K562 (cell line): ENCODE results near the gene MPHOSPH10. TPM values are rescaled to one million over a fixed set of nuclear protein-coding genes. Genes with fewer than 3 reads are reported as not detected.
A peak's percentile ranks its signal among the peaks of the same experiment; 100 is the strongest.

Source experiments
- ATAC-seq: fragments of 200-7000 bp; cut with Tn5 transposase; 3 replicates; pipeline ENCODE4 v1.9.1; 2020; ENCODE audit warnings: moderate library complexity
- BruUV-seq: library from RNA; stranded (reverse); fragments of 400-500 nt; replicated peaks from 2 replicates; lab custom pipeline; 2021; lab: Mats Ljungman, UMichigan
- CTCF ChIA-PET: fragments of 300-600 bp; formaldehyde crosslinking; extraction: SDS; loops from one replicate; lab custom pipeline; 2021; ENCODE audit warnings: low intra/inter-chr PET ratio; lab: Yijun Ruan, JAX
- POLR2A ChIA-PET: fragments of 300-600, 350-650 bp; sonication (Branson Sonifier 250); formaldehyde crosslinking; extraction: SDS; loops from one replicate; lab custom pipeline; 2021; ENCODE audit warnings: antibody characterized with exemption, inconsistent platforms; lab: Yijun Ruan, JAX
- DNase-seq, 4 experiments: peaks; one replicate each; pipeline versions ENCODE4 v3.0.0 to v3.0.0-alpha.2; 2011 to 2018; ENCODE audit warnings: low spot score in 3 of 4, mixed read lengths in 3 of 4; ENCODE audit errors: extremely low read depth in 1 of 4
- FAIRE-seq: peaks from 2 replicates; lab custom pipeline; 2011; peaks lifted over from hg19 to GRCh38; lab: Jason Lieb, UNC
- H2AFZ ChIP-seq: 2 replicates; pipeline ENCODE4 v1.6.0; 2011; ENCODE audit warnings: low read depth, low read length, control low read depth, inconsistent platforms
- H3K27ac ChIP-seq: fragments of 200-600 bp; 3 replicates; pipeline ENCODE4 v1.8.0; 2011; ENCODE audit warnings: low read depth, mild to moderate bottlenecking, control low read depth, inconsistent platforms, low read length, moderate library complexity, mixed read lengths; ENCODE audit errors: extremely low read depth
- H3K27me3 ChIP-seq, 2 experiments: fragments of 300-600 bp in 1 of 2; 2 replicates in 1 of 2; 3 replicates in 1 of 2; pipeline versions ENCODE4 v1.6.0 to v1.8.0; 2011; ENCODE audit warnings: inconsistent platforms in 2 of 2, low read length in 2 of 2, mild to moderate bottlenecking in 1 of 2, mixed read lengths in 1 of 2, moderate library complexity in 1 of 2; ENCODE audit not compliant: control insufficient read depth in 2 of 2, insufficient read depth in 2 of 2
- H3K36me3 ChIP-seq: fragments of 300-600 bp; 3 replicates; pipeline ENCODE4 v1.8.0; 2011; ENCODE audit warnings: mild to moderate bottlenecking, low read length, inconsistent platforms; ENCODE audit not compliant: control insufficient read depth, insufficient read depth
- H3K4me1 ChIP-seq, 2 experiments: fragments of 200-600 bp in 1 of 2; replicated peaks in 1 of 2; 2 replicates in 1 of 2; 3 replicates in 1 of 2; pipeline versions ENCODE4 v1.5.1 to v1.8.0; 2011; ENCODE audit warnings: inconsistent platforms in 2 of 2, low read length in 2 of 2, mild to moderate bottlenecking in 1 of 2, mixed read lengths in 1 of 2, moderate library complexity in 1 of 2; ENCODE audit not compliant: control insufficient read depth in 2 of 2, insufficient read depth in 2 of 2
- H3K4me2 ChIP-seq: 2 replicates; pipeline ENCODE4 v1.6.1; 2011; ENCODE audit warnings: low read length, control low read depth, inconsistent platforms, mixed read lengths; ENCODE audit not compliant: insufficient read depth
- H3K4me3 ChIP-seq: fragments of 200-600 bp; sonication (generic), shearing (Covaris generic); 2 replicates; pipeline ENCODE4 v1.5.1; 2016; ENCODE audit warnings: control low read depth, inconsistent platforms
- H3K79me2 ChIP-seq: fragments of 200-600 bp; 3 replicates; pipeline ENCODE4 v1.8.0; 2011; ENCODE audit warnings: low read length, inconsistent platforms; ENCODE audit not compliant: control insufficient read depth, insufficient read depth
- H3K9ac ChIP-seq, 2 experiments: 2 replicates each; pipeline versions ENCODE4 v1.6.0 to v1.6.1; 2011; ENCODE audit warnings: low read depth in 2 of 2, low read length in 2 of 2, control low read depth in 1 of 2, inconsistent platforms in 1 of 2, mild to moderate bottlenecking in 1 of 2, mixed read lengths in 1 of 2; ENCODE audit not compliant: insufficient read depth in 1 of 2
- H3K9me1 ChIP-seq: one replicate; pipeline ENCODE4 v1.6.0; 2011; ENCODE audit warnings: inconsistent platforms, mild to moderate bottlenecking, low read length, moderate library complexity; ENCODE audit not compliant: control insufficient read depth, insufficient read depth
- H3K9me3 ChIP-seq: replicated peaks from 2 replicates; pipeline ENCODE4 v1.5.1; 2011; ENCODE audit warnings: low read depth, low read length, inconsistent platforms; ENCODE audit not compliant: control insufficient read depth, insufficient read depth
- H4K20me1 ChIP-seq: replicated peaks from 2 replicates; pipeline ENCODE4 v1.6.1; 2011; ENCODE audit warnings: low read length, inconsistent platforms, mixed read lengths; ENCODE audit not compliant: control insufficient read depth, insufficient read depth
- HMGN3 ChIP-seq: IDR thresholded peaks from 2 replicates; pipeline ENCODE4 v1.6.1; 2011; ENCODE audit warnings: borderline replicate concordance, low read depth, mild to moderate bottlenecking, mixed read lengths, low read length; ENCODE audit not compliant: insufficient read length; ENCODE audit errors: extremely low read depth
- NR2C2 ChIP-seq, 2 experiments: fragments of 200-800 bp in 1 of 2; sonication (Bioruptor generic) in 1 of 2; sonication (generic) in 1 of 2; formaldehyde crosslinking in 1 of 2; IDR thresholded peaks; 2 replicates each; pipeline versions ENCODE4 v1.6.1 to v1.8.0; 2016 to 2022; ENCODE audit warnings: mild to moderate bottlenecking in 1 of 2, missing compliant biosample characterization in 1 of 2, missing genetic modification characterization in 1 of 2, missing genetic modification reagents in 1 of 2
- PHB ChIP-seq: fragments of 250-450 bp; sonication (Bioruptor Pico); IDR thresholded peaks from 2 replicates; pipeline ENCODE4 v1.5.0; 2021
- PRDM10 ChIP-seq: fragments of 450-650 bp; IDR thresholded peaks from 2 replicates; pipeline ENCODE4 v1.6.1; 2018; ENCODE audit not compliant: partially characterized antibody
- SMARCA4 ChIP-seq: fragments of 450-650 bp; IDR thresholded peaks from 2 replicates; pipeline ENCODE4 v1.6.1; 2016
- SNAPC5 ChIP-seq: fragments of 250-450 bp; sonication (Bioruptor Pico); IDR thresholded peaks from 2 replicates; pipeline ENCODE4 v1.8.0; 2021; ENCODE audit warnings: moderate library complexity, mild to moderate bottlenecking, inconsistent platforms
- XRCC5 ChIP-seq: fragments of 200-400 bp; formaldehyde crosslinking; IDR thresholded peaks from 2 replicates; pipeline ENCODE4 v1.6.1; 2017; ENCODE audit warnings: low read depth, mild to moderate bottlenecking, low read length
- ZBTB11 ChIP-seq, 3 experiments: fragments of 200-800 bp in 1 of 3; fragments of 250-450 bp in 1 of 3; fragments of 450-650 bp in 1 of 3; sonication (Bioruptor Pico) in 1 of 3; sonication (Bioruptor generic) in 1 of 3; formaldehyde crosslinking in 1 of 3; IDR thresholded peaks; 2 replicates each; pipeline versions ENCODE4 v1.6.1 to v1.8.0; 2016 to 2022; ENCODE audit warnings: mild to moderate bottlenecking in 2 of 3, missing genetic modification characterization in 2 of 3, missing compliant biosample characterization in 1 of 3, moderate library complexity in 1 of 3
- ZNF282 ChIP-seq: sonication (generic); formaldehyde crosslinking; IDR thresholded peaks from 2 replicates; pipeline ENCODE4 v1.8.1; 2023; ENCODE audit warnings: missing genetic modification reagents
- ZNF655 ChIP-seq: fragments of 250-450 bp; sonication (Bioruptor Pico); IDR thresholded peaks from 2 replicates; pipeline ENCODE4 v1.5.0; 2021
- ZNF668 ChIP-seq: fragments of 250-450 bp; sonication (Bioruptor Pico); IDR thresholded peaks from 2 replicates; pipeline ENCODE4 v1.8.0; 2022; ENCODE audit warnings: mild to moderate bottlenecking, inconsistent platforms
- WGBS: fragments of 100-300 bp; shearing (Covaris generic); methylation state at CpG from one replicate; pipeline ENCODE4 v1.1.6; 2016; ENCODE audit warnings: low coverage, mixed read lengths; ENCODE audit not compliant: insufficient coverage; ENCODE audit errors: missing lambda C conversion rate; 5-methylcytosine and 5-hydroxymethylcytosine counted together
- in situ Hi-C: fragments of 300-500 bp; cut with MboI; formaldehyde crosslinking; loops from 4 replicates; pipeline ENCODE4 v1.15.0; 2018; ENCODE audit warnings: inconsistent platforms, mixed read lengths
- intact Hi-C: fragments of 100-400 bp; cut with micrococcal nuclease; formaldehyde crosslinking; loops from 2 replicates; pipeline ENCODE4 v1.14.2; 2022
- polyA plus RNA-seq, 8 experiments: library from polyadenylated mRNA; depleted of rRNA in 4 of 8; stranded (reverse) in 5 of 8; unstranded in 3 of 8; fragments of >200 nt; fragmentation: Nextera tagmentation in 2 of 8; fragmentation: Illumina TruSeq in 1 of 8; extraction: Ambion mirVana in 2 of 8; extraction: Trizol in 1 of 8; gene quantifications; 2 replicates each; pipeline versions ENCODE4 v1.2.1 to v1.2.3, GENCODE V29; 2011 to 2014; ENCODE audit warnings: inconsistent platforms in 1 of 8, missing spikeins in 1 of 8
- total RNA-seq, 7 experiments: library from RNA; depleted of rRNA in 6 of 7; stranded (reverse); fragments of >200 nt in 6 of 7; fragmentation: Illumina TruSeq in 2 of 7; extraction: Trizol in 2 of 7; gene quantifications; 2 replicates each; pipeline versions ENCODE4 v1.2.1 to v1.2.3, GENCODE V29; 2011 to 2021; ENCODE audit warnings: low replicate concordance in 1 of 7

MPHOSPH10 gene
- total and polyA plus RNA-seq, 9 of the 15 experiments (the other 6 are each of a cell fraction or from before 2014, with no cell fraction given) = 36.8 to 83.7 (median 58.5) TPM

- DNase-seq = peak in 3 of 4 experiments; percentile 19 to 44 (median 31)
- Histone ChIP-seq H3K9me3 (no peaks in the 10 kb centered on the region), H3K27me3 (no peaks in the 10 kb centered on the region), H3K9ac (peak overlapping the region; percentile 89 to 100), H3K9me1 (no peaks in the 10 kb centered on the region), H3K79me2 (peaks cover 78% of the 10 kb centered on the region), H3K27ac (peak overlapping the region; percentile 90), H3K4me1 (peaks cover 7 to 12% of the 10 kb centered on the region in 2 experiments; a peak in 3 of 5 replicates), H3K36me3 (peaks cover 47% of the 10 kb centered on the region), H3K4me3 (peak overlapping the region; percentile 75), H3K4me2 (peak overlapping the region; percentile 87), H4K20me1 (no peaks in the 10 kb centered on the region; the same call in 1 of the 2 replicates), H2AFZ (peak overlapping the region; percentile 98)
- FAIRE-seq = peak; percentile 26
- in situ Hi-C loops = no loop called here
- ChIA-PET POLR2A (interaction anchor here (0.7 to 3.0 kb wide), 9 partner anchors 10 to 202 kb away, joined by 3 to 23 read pairs (median 3); no protein-coding TSS in a partner anchor), CTCF (no interaction called here)
- no TSS peak for BruUV-seq
- ATAC-seq = peak; percentile 57
- WGBS = 0% methylated on average over 4 of the region's 4 CpGs
- intact Hi-C loops = loop anchor here (2.0 to 10.0 kb wide), 2 partner anchors 62 to 136 kb away; partner anchors contain the start of genes NAGK and TEX261
- 0 out of 2 replicates have a peak, but pooled peaks have one; percentile 0 for TF ChIP-seq ZNF282 (CRISPR knock-in tag)
- TF ChIP-seq SMARCA4 = no peak
- TF ChIP-seq PRDM10 = peak; percentile 99
- no peak for TF ChIP-seq NR2C2 (CRISPR knock-in tag; IDR thresholded peaks at IDR 0.05)
- TF ChIP-seq NR2C2 (tag; IDR thresholded peaks at IDR 0.05) = no peak
- no peak for TF ChIP-seq XRCC5
- 0 out of 2 replicates have a peak, but pooled peaks have one; percentile 31 for TF ChIP-seq PHB (CRISPR knock-in tag)
- no peak for TF ChIP-seq ZNF668 (CRISPR knock-in tag)
- TF ChIP-seq SNAPC5 (CRISPR knock-in tag) = no peak
- peak in 1 of 3 experiments; percentile 93; a peak in 1 of 6 replicates for TF ChIP-seq ZBTB11 (CRISPR knock-in tag; IDR thresholded peaks at IDR 0.05)
- TF ChIP-seq HMGN3 = no peak
- TF ChIP-seq ZNF655 (CRISPR knock-in tag) = no peak
These were observed 441 bp downstream of the MPHOSPH10 start for GRCh38 chr2:71130905-71131244.
